GM13976 (cell line): ENCODE measurements around the gene GCGR.

Source experiments
- DNase-seq: peaks from one replicate; pipeline ENCODE4 v3.0.0; 2012; ENCODE audit warnings: low spot score
- in situ Hi-C: fragments of 300-500 bp; cut with MboI; formaldehyde crosslinking; loops from one replicate; pipeline ENCODE4 v1.12.0; 2022; ENCODE audit warnings: low sequenced_read_pairs, mixed read lengths, inconsistent platforms; ENCODE audit not compliant: unreplicated experiment
- TF ChIP-seq, protein P1 (sequence below): IDR thresholded peaks from 2 replicates; pipeline ENCODE4 v1.5.1; 2012; ENCODE audit warnings: borderline replicate concordance, mild to moderate bottlenecking; ENCODE audit not compliant: insufficient read depth; ENCODE audit errors: extremely low read depth, missing control alignments, control extremely low read depth

Gene GCGR

DNA sequence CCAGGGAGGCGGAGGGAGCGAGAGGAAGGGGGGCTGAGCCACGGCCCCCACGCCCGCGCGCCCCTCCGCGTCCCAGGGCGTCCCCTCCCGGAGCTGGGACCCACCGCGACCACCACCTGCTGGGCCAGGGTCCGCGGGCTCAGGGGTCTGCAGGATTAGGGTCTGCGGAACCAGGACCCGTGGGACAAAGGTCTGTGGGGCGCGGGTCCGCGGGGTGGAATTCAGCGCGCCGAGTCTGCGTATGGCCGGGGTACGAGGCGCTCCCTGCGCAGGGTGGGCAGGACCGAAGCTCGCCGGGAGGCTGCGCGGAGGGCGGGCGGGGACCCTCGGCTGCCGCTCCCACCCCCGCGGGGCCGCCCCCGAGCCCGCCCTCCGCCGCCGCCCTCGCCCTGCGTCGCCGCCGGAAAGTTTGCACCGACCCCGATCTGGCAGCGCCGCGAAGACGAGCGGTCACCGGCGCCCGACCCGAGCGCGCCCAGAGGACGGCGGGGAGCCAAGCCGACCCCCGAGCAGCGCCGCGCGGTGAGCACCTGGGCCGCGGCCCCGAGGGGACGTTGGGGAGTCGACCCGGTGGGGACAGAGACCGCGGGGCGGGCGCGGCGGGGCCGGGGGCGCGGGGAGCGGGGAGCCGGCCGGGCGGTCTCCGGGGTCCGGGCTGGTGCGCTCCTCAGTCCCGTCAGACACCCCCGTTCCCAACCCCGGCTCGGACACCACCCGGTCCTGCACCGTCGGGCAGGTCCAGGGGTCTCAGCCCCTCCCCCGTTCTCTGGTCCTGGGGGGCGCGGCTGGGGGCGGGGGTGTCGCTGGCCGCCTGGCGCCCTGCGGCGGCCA is at the start of gene GCGR:
Gene GCGR (plus strand): TSS at position 423 of the 831 bp plus-strand sequence. CDS start 4,869 bp downstream, outside the sequence.
- in situ Hi-C loops: no loop called here
- DNase-seq: no peak

DNA sequence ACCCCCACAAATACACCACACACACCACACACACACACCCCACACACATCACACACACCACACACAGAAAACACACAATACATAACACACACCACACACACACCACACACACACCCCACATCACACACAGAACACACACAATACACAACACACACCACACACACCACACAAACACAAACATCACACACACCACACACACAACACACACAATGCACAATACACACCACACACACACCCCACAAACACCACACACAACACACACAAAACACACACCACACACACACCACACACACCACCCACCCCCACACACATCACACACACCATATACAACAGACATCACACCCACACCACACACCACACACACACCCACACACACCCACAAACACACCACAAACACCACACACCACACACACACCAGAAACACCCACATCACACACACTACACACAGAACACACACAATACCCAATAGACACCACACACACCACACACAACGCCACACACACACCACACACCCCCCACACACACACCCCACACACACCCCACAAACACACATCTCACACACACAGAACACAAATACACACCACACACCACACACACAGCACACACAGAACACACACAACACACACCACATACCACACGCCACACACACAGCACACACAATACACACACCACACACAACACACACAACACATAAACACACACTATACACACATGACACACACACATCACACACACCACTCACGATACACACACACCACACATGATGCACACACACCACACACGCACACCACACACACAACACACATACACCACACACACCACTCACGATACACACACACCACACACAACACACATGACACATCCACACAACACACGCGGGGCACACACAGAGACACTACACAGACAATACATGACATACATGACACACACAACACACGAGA is 11.0 kb upstream of the GCGR start:
- no peak for DNase-seq
- in situ Hi-C loops: no loop called here
- TF ChIP-seq, protein P1, sequence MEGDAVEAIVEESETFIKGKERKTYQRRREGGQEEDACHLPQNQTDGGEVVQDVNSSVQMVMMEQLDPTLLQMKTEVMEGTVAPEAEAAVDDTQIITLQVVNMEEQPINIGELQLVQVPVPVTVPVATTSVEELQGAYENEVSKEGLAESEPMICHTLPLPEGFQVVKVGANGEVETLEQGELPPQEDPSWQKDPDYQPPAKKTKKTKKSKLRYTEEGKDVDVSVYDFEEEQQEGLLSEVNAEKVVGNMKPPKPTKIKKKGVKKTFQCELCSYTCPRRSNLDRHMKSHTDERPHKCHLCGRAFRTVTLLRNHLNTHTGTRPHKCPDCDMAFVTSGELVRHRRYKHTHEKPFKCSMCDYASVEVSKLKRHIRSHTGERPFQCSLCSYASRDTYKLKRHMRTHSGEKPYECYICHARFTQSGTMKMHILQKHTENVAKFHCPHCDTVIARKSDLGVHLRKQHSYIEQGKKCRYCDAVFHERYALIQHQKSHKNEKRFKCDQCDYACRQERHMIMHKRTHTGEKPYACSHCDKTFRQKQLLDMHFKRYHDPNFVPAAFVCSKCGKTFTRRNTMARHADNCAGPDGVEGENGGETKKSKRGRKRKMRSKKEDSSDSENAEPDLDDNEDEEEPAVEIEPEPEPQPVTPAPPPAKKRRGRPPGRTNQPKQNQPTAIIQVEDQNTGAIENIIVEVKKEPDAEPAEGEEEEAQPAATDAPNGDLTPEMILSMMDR: no peak

More for the DNA sequence above, at the start of gene GCGR:
- TF ChIP-seq, protein P1: no peak

DNA sequence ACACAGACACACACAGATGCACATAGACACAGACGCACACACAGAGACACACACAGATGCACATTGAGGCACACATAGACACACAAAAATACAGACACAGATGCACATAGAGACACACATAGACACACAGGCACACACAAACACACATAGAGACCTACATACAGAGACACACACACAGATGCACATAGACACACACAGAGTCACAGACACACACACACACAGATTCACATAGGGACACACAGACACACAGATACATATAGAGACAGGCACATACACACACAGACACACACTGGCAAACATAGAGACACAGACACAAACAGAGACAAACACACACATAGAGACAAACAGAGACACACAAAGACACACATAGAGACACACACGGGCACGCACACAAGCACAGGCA is 9.9 kb upstream of the GCGR start:
- no peak for DNase-seq
- in situ Hi-C loops: no loop called here
- TF ChIP-seq, protein P1: no peak

DNA sequence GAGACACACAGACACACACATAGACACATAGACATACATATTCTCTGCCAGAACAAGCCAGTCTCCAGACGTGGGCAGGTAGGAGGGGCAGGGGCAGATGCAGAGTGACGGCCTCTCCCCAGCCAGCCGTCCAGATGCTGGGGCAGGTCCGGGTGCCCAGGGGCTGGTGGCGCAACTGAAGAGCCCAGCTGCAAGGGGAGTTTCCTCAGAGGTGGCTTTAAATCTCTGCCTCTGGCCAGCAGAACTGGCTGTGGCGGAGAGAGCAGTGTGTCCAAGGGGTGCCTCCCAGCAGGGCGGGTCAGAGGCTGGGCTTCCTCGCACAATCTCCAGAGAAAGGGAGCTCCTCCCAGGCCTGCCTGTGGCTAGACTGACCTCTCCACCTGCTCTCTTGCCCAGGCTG is 9.4 kb upstream of the GCGR start:
- DNase-seq: no peak
- TF ChIP-seq, protein P1: no peak
- in situ Hi-C loops: no loop called here

DNA sequence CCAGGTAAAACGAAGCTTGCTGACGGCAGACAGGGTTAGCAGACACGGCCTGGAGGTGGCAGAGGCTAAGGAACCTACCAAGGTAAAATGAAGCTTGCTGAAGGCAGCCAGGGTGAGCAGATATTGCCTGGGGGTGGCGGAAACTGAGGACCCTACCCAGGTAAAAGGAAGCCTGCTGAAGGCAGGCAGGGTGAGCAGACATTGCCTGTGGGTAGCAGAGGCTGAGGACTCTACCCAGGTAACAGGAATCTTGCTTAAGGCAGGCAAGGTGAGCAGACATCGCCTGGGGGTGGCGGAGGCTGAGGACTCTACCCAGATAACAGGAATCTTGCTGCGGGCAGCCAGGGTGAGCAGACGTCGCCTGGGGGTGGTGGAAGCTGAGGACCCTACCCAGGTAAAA is 2.6 kb upstream of the GCGR start:
- TF ChIP-seq, protein P1: no peak
- in situ Hi-C loops: no loop called here
- no peak for DNase-seq

DNA sequence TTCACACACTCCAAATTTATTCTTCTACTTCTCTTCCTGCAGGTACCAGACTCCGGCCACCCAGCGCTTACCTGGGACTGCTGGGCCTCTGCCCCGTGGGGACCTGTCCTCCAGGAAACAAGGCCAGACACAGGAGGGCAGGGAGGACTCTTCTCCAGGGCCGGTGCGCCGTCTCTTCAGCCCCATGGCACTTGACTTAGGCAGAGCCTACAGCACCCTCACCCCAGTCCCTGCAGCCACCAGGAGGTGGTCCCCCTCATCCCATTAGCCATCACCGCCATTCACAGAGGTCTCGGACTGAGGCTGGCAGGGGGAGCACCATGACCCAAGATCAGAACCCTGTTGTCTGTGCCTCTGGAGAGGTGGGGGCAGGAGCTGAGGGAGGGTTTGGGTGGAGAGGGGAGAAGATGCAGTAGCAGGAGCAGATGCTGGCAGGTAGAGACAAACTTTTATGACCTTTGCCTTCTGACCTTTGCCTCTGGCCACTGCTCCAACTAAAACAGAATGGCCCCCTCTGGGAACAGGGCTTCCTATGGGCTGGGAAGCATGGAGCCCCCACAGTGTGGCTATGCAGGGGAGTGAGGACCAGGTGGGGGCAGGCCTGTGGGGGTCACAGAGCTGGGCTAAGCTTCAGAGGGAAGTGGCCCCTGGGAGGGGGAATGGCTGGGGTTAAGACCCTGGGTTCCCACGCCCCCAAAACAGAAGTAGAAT is 1.7 kb upstream of the GCGR start:
- in situ Hi-C loops: no loop called here
- TF ChIP-seq, protein P1: no peak

More for the DNA sequence above, 1.7 kb upstream of the GCGR start:
- DNase-seq: no peak
